Left ventricle myocardium inferior (tissue), 1 donor: ENCODE results near the gene CRNN. TPM values are rescaled to one million over a fixed set of nuclear protein-coding genes. Genes with fewer than 3 reads are reported as not detected.

Source experiments
- DNase-seq: peaks from one replicate; pipeline ENCODE4 v3.0.0-alpha.2; 2020
- H3K27ac ChIP-seq: fragments of 200-600 bp; replicated peaks from 2 replicates; pipeline ENCODE4 v1.8.0; 2021
- H3K27me3 ChIP-seq: fragments of 200-600 bp; 2 replicates; pipeline ENCODE4 v1.8.0; 2021; ENCODE audit warnings: low read depth
- H3K36me3 ChIP-seq: fragments of 200-600 bp; 2 replicates; pipeline ENCODE4 v1.8.0; 2021
- H3K4me1 ChIP-seq: fragments of 200-600 bp; 2 replicates; pipeline ENCODE4 v1.8.0; 2021
- H3K4me3 ChIP-seq: fragments of 200-600 bp; 2 replicates; pipeline ENCODE4 v1.8.0; 2021; ENCODE audit warnings: mild to moderate bottlenecking, moderate library complexity
- H3K9me3 ChIP-seq: fragments of 200-600 bp; replicated peaks from 2 replicates; pipeline ENCODE4 v1.8.0; 2021
- intact Hi-C: fragments of 100-400 bp; cut with micrococcal nuclease; formaldehyde crosslinking; loops from one replicate; pipeline ENCODE4 v1.11.0; 2022
- long read RNA-seq: library from polyadenylated mRNA; unstranded; transcript quantifications from one replicate; pipeline ENCODE4 v2.0.0, GENCODE V29; 2021
- total RNA-seq: library from RNA; stranded (reverse); fragmentation: NEBNext Ultra II Directional; extraction: Animal tissue kit (Norgen Biotek cat#: 25700); gene quantifications from one replicate; pipeline ENCODE4 v1.2.1, GENCODE V29; 2021
- TF ChIP-seq, protein P1 (sequence below): fragments of 200-600 bp; IDR thresholded peaks from 2 replicates; pipeline ENCODE4 v1.8.0; 2021; ENCODE audit warnings: antibody characterized with exemption, mild to moderate bottlenecking, borderline replicate concordance
- donor health status: DM: no; HTN: yes; CAD: no; lungs with severe emphysema.

CRNN gene
- total RNA-seq = not detected
- long read RNA-seq = 0 reads

DNA sequence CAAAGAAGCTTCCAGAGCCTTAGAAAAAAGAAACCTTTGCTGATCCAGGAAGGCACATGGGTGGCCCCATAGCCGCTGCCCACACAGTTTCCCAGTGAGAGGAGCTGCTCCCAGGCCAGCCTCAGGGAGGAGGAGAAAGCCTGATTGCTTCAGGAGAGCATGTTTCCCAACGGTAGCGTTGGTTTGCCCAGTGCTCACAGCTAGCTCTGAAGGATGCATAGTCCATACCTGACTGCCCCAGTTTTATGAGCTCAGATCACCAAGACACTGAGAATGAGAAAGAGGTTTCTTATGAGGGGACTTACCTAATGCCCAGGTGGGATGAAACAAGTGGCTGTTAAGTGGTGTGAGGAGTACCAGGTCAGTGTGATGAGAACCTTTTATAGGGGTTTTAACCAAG, at the start of gene CRNN:
CRNN (minus strand) TSS at position 355 of the 400 bp plus-strand sequence. CDS start 2,030 bp downstream, outside the sequence.
- TF ChIP-seq, protein P1, sequence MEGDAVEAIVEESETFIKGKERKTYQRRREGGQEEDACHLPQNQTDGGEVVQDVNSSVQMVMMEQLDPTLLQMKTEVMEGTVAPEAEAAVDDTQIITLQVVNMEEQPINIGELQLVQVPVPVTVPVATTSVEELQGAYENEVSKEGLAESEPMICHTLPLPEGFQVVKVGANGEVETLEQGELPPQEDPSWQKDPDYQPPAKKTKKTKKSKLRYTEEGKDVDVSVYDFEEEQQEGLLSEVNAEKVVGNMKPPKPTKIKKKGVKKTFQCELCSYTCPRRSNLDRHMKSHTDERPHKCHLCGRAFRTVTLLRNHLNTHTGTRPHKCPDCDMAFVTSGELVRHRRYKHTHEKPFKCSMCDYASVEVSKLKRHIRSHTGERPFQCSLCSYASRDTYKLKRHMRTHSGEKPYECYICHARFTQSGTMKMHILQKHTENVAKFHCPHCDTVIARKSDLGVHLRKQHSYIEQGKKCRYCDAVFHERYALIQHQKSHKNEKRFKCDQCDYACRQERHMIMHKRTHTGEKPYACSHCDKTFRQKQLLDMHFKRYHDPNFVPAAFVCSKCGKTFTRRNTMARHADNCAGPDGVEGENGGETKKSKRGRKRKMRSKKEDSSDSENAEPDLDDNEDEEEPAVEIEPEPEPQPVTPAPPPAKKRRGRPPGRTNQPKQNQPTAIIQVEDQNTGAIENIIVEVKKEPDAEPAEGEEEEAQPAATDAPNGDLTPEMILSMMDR = no peak
- no peaks in the 10 kb centered on the region for H3K9me3 ChIP-seq
- no peaks in the 10 kb centered on the region for H3K4me1 ChIP-seq
- no peak within 1 kb of the TSS for H3K27ac ChIP-seq
- DNase-seq = no peak
- no peak within 1 kb of the TSS for H3K4me3 ChIP-seq
- H3K36me3 ChIP-seq = no peaks in the 10 kb centered on the region
- peaks cover 38% of the 10 kb centered on the region for H3K27me3 ChIP-seq
- intact Hi-C loops = no loop called here

GRCh38 chr1:152462636-152463035, 48.6 kb upstream of the CRNN start:
- intact Hi-C loops = no loop called here
- no peak overlapping the region for H3K4me3 ChIP-seq
- no peaks in the 10 kb centered on the region for H3K36me3 ChIP-seq

GRCh38 chr1:152461544-152461943, 47.5 kb upstream of the CRNN start:
- no peak overlapping the region for H3K27ac ChIP-seq
- peaks cover 12% of the 10 kb centered on the region for H3K27me3 ChIP-seq
- TF ChIP-seq, protein P1 = peak; percentile 69
- H3K4me3 ChIP-seq = no peak overlapping the region
- peak; percentile 18 for DNase-seq
- no peaks in the 10 kb centered on the region for H3K36me3 ChIP-seq
- intact Hi-C loops = no loop called here
- peaks cover 14% of the 10 kb centered on the region for H3K9me3 ChIP-seq
- peaks cover 6% of the 10 kb centered on the region for H3K4me1 ChIP-seq

More at GRCh38 chr1:152462636-152463035, 48.6 kb upstream of the CRNN start:
- DNase-seq = no peak
- peaks cover 6% of the 10 kb centered on the region for H3K4me1 ChIP-seq
- peaks cover 5% of the 10 kb centered on the region for H3K27me3 ChIP-seq
- TF ChIP-seq, protein P1 = no peak
- H3K27ac ChIP-seq = no peak overlapping the region
- H3K9me3 ChIP-seq = peaks cover 22% of the 10 kb centered on the region

DNA sequence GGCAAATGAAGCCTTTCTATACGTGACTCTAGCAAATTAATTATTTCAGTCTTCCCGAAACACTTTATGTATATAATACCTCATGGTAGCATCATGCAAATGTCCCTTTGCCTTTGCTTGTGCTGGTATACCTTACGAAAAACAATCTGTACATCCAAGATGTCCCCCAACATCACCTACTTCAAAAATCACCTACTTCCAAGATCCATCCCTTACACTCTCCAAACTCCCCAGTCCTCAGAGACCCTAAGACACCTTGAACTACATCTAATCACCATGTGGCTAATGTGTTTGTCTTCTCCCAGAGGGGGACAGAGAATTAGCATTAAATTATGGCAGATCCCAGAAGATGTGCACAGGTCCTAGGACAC, 46.5 kb upstream of the CRNN start:
- Histone ChIP-seq H3K4me3 (no peak overlapping the region), H3K9me3 (peaks cover 4% of the 10 kb centered on the region), H3K4me1 (peaks cover 6% of the 10 kb centered on the region), H3K36me3 (no peaks in the 10 kb centered on the region), H3K27me3 (peaks cover 12% of the 10 kb centered on the region), H3K27ac (no peak overlapping the region)
- no peak for DNase-seq
- TF ChIP-seq, protein P1 = peak; percentile 0
- intact Hi-C loops = no loop called here

DNA sequence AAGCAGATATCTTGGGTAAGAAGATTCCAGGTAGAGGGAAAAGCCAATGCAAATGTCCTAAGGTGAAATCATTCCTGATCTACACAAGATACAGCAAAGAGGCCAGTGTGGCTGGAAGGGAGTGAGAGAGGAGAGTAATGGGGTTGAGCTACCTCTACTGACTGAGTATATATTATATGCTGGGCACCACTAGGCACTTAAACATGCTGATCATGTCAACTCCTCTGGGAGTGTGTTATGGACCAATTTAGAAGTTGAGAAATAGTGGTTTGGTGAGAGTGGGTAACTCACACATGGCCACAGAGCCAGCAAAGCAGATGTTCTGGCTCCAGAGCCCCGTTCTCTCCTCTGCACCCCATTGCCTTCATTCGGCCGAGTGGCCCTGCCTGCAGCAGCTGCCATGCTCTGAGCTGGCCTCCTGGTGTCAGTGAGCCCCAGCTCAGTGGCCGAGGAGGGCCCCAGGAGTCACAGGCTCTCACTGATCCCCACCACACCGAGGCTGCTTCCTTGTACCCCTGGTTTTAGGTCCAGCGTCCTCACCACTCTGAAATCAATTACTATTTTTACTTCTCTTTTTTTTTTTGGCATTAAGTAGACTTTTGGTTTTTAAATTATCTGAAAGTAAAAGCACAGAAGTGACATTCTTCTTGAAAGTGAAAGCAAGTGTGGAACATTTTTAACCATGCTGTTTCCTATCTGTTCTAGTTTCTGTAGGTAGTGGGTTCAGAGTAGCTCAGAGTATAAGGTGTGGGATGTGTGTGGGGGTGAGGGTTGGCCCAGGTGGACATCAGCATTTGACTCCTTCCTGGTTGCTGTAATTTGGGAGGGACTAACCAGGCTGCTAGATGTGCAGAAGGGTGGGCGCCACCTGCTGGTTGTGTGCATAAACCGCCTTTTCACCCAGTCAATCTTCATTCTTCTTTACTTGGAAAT, 45.8 kb upstream of the CRNN start:
- Histone ChIP-seq H3K27me3 (peaks cover 12% of the 10 kb centered on the region), H3K4me1 (peaks cover 6% of the 10 kb centered on the region), H3K27ac (peak overlapping the region; percentile 28), H3K9me3 (no peaks in the 10 kb centered on the region), H3K4me3 (peak overlapping the region; percentile 14), H3K36me3 (no peaks in the 10 kb centered on the region)
- intact Hi-C loops = loop anchor here (5.0 to 10.0 kb wide), 2 partner anchors 268 to 405 kb away; no protein-coding TSS in a partner anchor
- DNase-seq = peak; percentile 71
- TF ChIP-seq, protein P1 = peak; percentile 85
